Measurements from ENCODE around the gene G6PC3.
A peak's percentile ranks its signal among the peaks of the same experiment; 100 is the strongest.
"Not testable (repeated sequence)": the region's sequence is repeated elsewhere in the genome, so short reads cannot be mapped to it uniquely, and the experiment has no call there.

G6PC3 gene, protein sequence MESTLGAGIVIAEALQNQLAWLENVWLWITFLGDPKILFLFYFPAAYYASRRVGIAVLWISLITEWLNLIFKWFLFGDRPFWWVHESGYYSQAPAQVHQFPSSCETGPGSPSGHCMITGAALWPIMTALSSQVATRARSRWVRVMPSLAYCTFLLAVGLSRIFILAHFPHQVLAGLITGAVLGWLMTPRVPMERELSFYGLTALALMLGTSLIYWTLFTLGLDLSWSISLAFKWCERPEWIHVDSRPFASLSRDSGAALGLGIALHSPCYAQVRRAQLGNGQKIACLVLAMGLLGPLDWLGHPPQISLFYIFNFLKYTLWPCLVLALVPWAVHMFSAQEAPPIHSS

DNA sequence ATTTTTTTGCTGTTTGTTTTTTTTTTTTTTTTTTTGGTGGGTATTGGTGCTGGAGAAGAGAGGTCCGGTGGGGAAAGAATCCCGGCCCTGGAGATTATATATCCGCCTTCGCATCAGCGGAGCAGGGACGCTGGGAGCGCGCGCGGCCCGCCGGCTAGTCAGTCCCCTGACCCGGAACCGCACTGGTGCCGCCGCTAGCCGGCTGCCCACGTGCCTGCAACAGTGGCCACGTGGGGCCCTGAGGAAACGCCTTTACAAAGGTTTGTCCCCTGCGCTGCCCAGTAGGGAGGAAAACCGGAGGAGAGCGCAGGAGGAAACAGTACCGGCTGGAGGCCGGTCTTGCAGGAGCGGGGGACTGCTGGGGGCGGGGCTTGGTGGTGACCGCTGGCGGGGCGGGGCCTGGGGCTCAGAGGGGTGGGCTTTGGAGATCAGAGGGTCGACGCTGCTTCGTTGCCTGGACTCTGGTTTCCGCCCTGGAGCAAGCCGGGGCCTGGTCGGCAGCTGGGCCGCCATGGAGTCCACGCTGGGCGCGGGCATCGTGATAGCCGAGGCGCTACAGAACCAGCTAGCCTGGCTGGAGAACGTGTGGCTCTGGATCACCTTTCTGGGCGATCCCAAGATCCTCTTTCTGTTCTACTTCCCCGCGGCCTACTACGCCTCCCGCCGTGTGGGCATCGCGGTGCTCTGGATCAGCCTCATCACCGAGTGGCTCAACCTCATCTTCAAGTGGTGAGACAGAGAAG, at the start of gene G6PC3:
TSS of gene G6PC3 (plus strand) at position 281 of the 743 bp plus-strand sequence. CDS start at position 512, 231 bp downstream.
- DNase-seq (ENCODE audit: low spot score) = peak; percentile 98
- peak within 1 kb of the TSS; percentile 79 for H3K4me3 ChIP-seq
- TF ChIP-seq, protein P1, sequence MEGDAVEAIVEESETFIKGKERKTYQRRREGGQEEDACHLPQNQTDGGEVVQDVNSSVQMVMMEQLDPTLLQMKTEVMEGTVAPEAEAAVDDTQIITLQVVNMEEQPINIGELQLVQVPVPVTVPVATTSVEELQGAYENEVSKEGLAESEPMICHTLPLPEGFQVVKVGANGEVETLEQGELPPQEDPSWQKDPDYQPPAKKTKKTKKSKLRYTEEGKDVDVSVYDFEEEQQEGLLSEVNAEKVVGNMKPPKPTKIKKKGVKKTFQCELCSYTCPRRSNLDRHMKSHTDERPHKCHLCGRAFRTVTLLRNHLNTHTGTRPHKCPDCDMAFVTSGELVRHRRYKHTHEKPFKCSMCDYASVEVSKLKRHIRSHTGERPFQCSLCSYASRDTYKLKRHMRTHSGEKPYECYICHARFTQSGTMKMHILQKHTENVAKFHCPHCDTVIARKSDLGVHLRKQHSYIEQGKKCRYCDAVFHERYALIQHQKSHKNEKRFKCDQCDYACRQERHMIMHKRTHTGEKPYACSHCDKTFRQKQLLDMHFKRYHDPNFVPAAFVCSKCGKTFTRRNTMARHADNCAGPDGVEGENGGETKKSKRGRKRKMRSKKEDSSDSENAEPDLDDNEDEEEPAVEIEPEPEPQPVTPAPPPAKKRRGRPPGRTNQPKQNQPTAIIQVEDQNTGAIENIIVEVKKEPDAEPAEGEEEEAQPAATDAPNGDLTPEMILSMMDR (IDR thresholded peaks at IDR 0.05) = no peak
- H3K27ac ChIP-seq = peak within 1 kb of the TSS; percentile 79 to 95

DNA sequence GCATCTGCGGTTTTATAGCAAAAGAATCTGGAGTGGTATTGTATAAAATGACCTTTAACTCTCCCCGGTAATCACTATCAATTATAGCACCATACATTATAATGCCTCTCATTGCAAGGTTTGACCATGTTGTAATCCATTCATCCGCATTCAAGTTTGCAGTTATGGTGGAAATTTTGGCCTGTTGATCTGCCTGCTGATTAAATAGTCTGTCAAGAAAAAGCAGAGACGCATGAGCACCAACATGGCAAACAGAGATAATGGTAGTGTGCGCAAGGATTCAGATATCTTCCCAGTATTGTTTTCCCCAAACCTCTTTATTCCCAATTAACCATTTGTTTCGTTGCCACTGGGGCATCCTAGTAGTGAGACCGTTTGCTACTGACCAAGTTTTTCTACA, 49.3 kb upstream of the G6PC3 start:
- not testable (repeated sequence) for H3K4me3 ChIP-seq

DNA sequence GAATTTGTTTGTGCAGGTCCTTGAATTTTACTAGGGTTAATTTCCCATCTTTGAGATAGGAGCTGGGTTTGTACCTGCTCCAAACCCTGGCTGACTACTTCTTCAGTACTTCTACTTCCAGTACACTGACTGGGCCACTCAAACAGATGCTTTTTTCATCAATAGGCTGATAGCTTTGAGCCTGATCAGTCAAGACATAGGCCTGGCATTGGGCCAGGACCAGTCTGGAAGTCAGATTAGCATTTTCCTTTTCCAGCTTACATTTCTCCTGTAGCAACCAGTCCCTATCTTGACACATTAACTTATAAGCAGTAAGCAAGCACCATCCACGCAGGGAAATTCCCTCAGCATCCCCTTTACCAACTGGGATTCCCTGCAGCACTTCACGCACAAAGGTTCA, 48.3 kb upstream of the G6PC3 start:
- TF ChIP-seq, protein P1 (IDR thresholded peaks at IDR 0.05) = no peak
- Histone ChIP-seq H3K4me3 (no peak overlapping the region), H3K27ac (no peak overlapping the region)
- DNase-seq (ENCODE audit: low spot score) = no peak

More for the DNA sequence above, 49.3 kb upstream of the G6PC3 start:
- not testable (repeated sequence) for DNase-seq (ENCODE audit: low spot score); H3K27ac ChIP-seq

DNA sequence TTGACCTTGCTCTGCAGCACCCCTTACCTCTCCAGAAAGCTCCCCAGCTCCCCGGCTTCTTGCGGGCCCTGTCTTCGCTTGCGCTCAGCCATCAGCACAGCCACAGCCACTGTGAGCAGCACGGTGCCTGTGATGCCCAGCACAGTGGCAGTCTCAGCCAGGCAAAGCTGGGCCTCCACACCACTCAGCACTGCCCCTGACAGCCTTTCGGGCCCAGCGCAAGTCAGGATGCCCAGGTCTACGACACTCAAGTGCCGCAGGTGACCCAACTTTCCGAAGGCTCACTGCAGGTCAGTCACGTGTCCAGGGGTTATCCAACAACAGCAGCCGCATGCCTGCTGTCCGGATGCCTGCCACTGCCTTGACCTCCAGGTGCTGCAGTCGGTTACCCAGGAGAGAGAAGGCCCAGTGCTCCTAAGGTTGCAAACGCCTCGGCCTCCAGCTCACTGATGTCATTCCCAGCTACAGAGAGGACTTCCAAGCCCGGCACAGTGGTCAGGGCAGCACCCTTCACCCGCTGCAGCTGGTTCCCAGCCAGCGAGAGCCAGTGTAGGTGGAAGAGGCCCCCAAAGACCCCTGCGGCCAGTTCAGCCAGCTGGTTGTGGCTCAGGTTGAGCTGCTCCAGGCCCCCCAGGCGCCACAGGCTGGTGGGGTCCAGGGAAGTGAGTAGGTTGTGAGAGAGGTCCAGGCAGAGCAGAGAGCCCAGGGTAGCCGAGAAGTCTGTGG, 46.8 kb upstream of the G6PC3 start:
- H3K27ac ChIP-seq = no peak overlapping the region
- TF ChIP-seq, protein P1 (IDR thresholded peaks at IDR 0.05) = no peak
- no peak for DNase-seq (ENCODE audit: low spot score)
- no peak overlapping the region for H3K4me3 ChIP-seq

DNA sequence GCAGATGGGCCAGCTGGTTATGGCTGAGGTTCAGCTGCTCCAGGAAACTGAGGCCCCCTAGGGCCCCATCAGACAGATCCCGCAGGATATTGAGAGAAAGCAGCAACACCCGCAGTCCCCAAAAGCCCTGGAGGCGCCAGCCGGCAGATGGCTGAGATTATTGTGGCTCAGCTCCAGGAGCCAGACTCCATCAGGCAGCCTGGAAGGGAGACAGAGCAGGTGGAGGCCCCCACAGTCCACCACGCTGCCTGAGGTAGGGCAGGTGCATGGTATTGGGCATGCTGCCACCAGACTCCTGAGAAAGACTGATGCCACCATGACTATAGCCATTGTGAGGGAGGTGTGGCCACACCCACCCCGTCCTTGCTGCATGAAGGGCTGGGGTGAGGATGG, 46.3 kb upstream of the G6PC3 start:
- Histone ChIP-seq H3K4me3 (no peak overlapping the region), H3K27ac (no peak overlapping the region)
- DNase-seq (ENCODE audit: low spot score) = no peak
- TF ChIP-seq, protein P1 (IDR thresholded peaks at IDR 0.05) = no peak

DNA sequence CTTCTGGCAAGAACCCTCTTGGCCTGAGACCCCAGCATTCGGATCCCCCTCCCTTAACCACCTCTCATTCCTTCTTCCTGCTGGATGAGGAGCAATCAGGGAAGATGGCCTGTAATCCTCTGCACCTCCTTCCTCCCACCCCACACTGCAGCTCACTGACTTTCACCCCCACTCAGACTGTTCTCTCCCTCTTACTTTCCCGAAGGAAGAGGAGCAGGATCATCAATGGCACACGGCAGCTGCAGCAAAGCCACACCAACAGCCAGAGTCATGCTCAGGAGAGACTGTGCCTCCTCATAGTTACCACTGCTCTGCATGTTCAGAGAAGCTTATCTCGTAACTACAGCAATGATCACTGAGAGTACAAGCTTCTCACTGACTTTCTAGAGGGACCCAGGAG, 45.7 kb upstream of the G6PC3 start:
- TF ChIP-seq, protein P1 (IDR thresholded peaks at IDR 0.05) = no peak
- no peak overlapping the region for H3K27ac ChIP-seq
- DNase-seq (ENCODE audit: low spot score) = no peak
- no peak overlapping the region for H3K4me3 ChIP-seq

DNA sequence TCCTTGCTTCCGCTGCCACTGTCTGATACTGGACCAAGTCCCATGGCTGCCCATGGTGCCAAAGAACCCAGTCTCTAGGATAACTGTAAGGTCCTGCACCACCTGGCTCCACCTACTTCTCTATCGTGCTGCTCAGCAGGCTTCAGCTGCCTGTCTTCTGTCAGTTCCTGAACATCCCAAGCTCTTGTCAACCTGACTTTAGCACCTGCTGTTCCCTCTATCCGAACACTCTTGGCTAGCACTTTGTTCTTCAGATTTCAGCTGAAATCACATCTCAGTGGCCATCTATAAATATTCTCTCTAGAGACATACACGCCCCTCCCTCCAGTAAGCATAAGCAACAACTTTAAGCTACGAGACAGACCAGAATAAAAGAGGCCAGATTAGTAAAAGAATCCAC, 40.8 kb upstream of the G6PC3 start:
- H3K27ac ChIP-seq = no peak overlapping the region
- TF ChIP-seq, protein P1 (IDR thresholded peaks at IDR 0.05) = no peak
- DNase-seq (ENCODE audit: low spot score) = no peak
- H3K4me3 ChIP-seq = no peak overlapping the region
